ENCODE results near the gene IPO7.

- TF ChIP-seq CTCF (IDR thresholded peaks at IDR 0.05) (no peak), HMGXB4 (CRISPR knock-in tag; IDR thresholded peaks at IDR 0.05) (no peak), ZNF263 (CRISPR knock-in tag; IDR thresholded peaks at IDR 0.05; ENCODE audit: low read depth) (no peak), JUN (CRISPR knock-in tag; IDR thresholded peaks at IDR 0.05) (no peak), SP1 (CRISPR knock-in tag; conservative IDR thresholded peaks at IDR 0.05) (no peak), ETV6 (CRISPR knock-in tag; IDR thresholded peaks at IDR 0.05) (no peak), ZNF416 (CRISPR knock-in tag; IDR thresholded peaks at IDR 0.05) (no peak), FOXP1 (CRISPR knock-in tag; IDR thresholded peaks at IDR 0.05; ENCODE audit: borderline replicate concordance) (no peak), USF2 (CRISPR knock-in tag; IDR thresholded peaks at IDR 0.05) (no peak), ZBTB21 (CRISPR knock-in tag; IDR thresholded peaks at IDR 0.05; ENCODE audit: borderline replicate concordance) (no peak)
Measured at GRCh38 chr11:9396752-9397151, 12.3 kb downstream of the IPO7 start.
